Ovary (tissue), 9 donors: ENCODE results near the gene S100A5. TPM values are rescaled to one million over a fixed set of nuclear protein-coding genes. Genes with fewer than 3 reads are reported as not detected.

Source experiments
- DNase-seq, 5 donors: peaks; one replicate each; pipeline ENCODE4 v3.0.0-alpha.2; 2019 to 2020
- H3K27ac ChIP-seq, 2 donors: fragments of 200-600 bp; one replicate each; pipeline versions ENCODE4 v1.5.1 to v1.8.0; 2019 to 2022
- H3K27me3 ChIP-seq: fragments of 200-600 bp; one replicate; pipeline ENCODE4 v1.8.0; 2022
- H3K36me3 ChIP-seq: fragments of 200-600 bp; sonication (generic); one replicate; pipeline ENCODE4 v1.5.1; 2019
- H3K4me1 ChIP-seq: one replicate; pipeline ENCODE4 v1.8.1; 2013; ENCODE audit warnings: mild to moderate bottlenecking, moderate library complexity; ENCODE audit not compliant: insufficient read depth
- H3K4me3 ChIP-seq: fragments of 200-600 bp; sonication (generic); one replicate; pipeline ENCODE4 v1.5.1; 2017
- H3K9me3 ChIP-seq, 2 donors: fragments of 200-600 bp in 1 of 2; sonication (generic) in 1 of 2; one replicate each; pipeline versions ENCODE4 v1.5.1 to v1.8.1; 2013 to 2019; ENCODE audit warnings: mild to moderate bottlenecking in 1 of 2, moderate library complexity in 1 of 2
- EP300 ChIP-seq: sonication (generic); formaldehyde crosslinking; IDR thresholded peaks from one replicate; pipeline ENCODE4 v1.6.1; 2017; ENCODE audit warnings: antibody characterized with exemption
- POLR2A ChIP-seq: fragments of 450-650 bp; IDR thresholded peaks from one replicate; pipeline ENCODE4 v1.6.1; 2017; ENCODE audit warnings: antibody characterized with exemption, mild to moderate bottlenecking, moderate library complexity
- WGBS, 3 donors: extraction: QIAGEN DNeasy Blood & Tissue Kit in 1 of 3; methylation state at CpG; one replicate each; pipeline versions ENCODE4 v1.1.5 to v1.1.7; 2013 to 2017; 5-methylcytosine and 5-hydroxymethylcytosine counted together
- intact Hi-C, 4 donors: fragments of 100-400 bp; cut with DNase I; formaldehyde crosslinking; loops; one replicate each; pipeline versions ENCODE4 v1.11.0 to v1.15.1; 2022 to 2023
- polyA plus RNA-seq, 2 donors: library from polyadenylated mRNA; stranded (reverse); fragments of 200-250 nt in 1 of 2; fragments of 350-450 nt in 1 of 2; fragmentation: Illumina TruSeq in 1 of 2; extraction: RNeasy Lipid Tissue Mini Kit (QIAGEN cat#74804) in 1 of 2; gene quantifications; one replicate each; pipeline ENCODE4 v1.2.3, GENCODE V29; 2013 to 2014
- total RNA-seq, 7 donors: library from RNA; depleted of rRNA in 2 of 7; stranded (reverse); fragments of >200 nt in 2 of 7; fragmentation: NEBNext Ultra II Directional in 3 of 7; extraction: Animal tissue kit (Norgen Biotek cat#: 25700) in 3 of 7; gene quantifications; one replicate each; pipeline versions ENCODE4 v1.1.0 to v1.2.4, GENCODE V29; 2016 to 2023
- TF ChIP-seq, protein P1 (sequence below), 3 donors: fragments of 450-650 bp in 2 of 3; fragments of 200-600 bp in 1 of 3; IDR thresholded peaks; one replicate each; pipeline versions ENCODE4 v1.5.1 to v1.8.0; 2016 to 2022; ENCODE audit warnings: antibody characterized with exemption in 3 of 3, mild to moderate bottlenecking in 1 of 3
- donor health status: DM: no; HTN: no; CAD: no; lungs with moderate emphysema.
- donor health status: DM: no; HTN: no; CAD: no.
- donor health status: Bipolar disorder and iron deficiency.
- donor health status: DM: yes; HTN: yes; CAD: no.
- donor health status: DM: no; HTN: no; CAD: no.
- donor health status: DM: yes; HTN: yes; CAD: no.

S100A5 gene
- total and polyA plus RNA-seq, 9 donors, result not detected

DNA sequence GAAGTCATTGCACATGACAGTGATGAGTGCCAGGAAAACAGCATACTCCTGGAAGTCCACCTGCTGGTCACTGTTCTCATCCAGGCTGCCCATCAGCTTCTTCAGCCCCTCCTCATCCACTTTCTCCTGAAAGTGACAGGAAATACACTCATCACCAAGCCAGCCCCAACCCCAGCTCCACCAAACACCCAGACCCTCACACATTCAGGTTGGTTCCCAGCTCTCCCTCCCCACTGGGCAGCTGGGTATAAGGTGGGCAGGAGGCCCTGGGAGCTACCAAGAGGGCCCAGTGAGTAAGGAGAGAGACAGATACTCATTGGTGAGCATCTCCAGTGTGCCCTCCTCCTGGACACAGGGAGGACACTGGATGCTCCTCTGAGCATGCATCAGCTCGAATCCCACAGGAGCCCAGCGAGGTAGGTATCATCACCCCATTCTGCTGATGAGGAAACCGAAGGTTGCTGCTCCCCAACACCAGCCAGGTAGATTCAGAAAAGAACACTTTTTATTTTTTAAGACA is 20.8 kb upstream of the S100A5 start:
- DNase-seq, result no peak
- H3K27ac ChIP-seq, result peak overlapping the region in 1 of 2 donors; percentile 27
- no peaks in the 10 kb centered on the region for H3K27me3 ChIP-seq
- H3K36me3 ChIP-seq, result no peaks in the 10 kb centered on the region
- H3K9me3 ChIP-seq, result no peaks in the 10 kb centered on the region
- H3K4me1 ChIP-seq, result peaks cover 16% of the 10 kb centered on the region
- intact Hi-C loops, result loop anchor here in 1 of 4 donors (5.0 to 10.0 kb wide), 2 partner anchors 49 to 207 kb away; partner anchors contain the start of gene S100A9
- no peak overlapping the region for H3K4me3 ChIP-seq
- WGBS, 3 donors, result 96 to 100% (median 96%) methylated on average over 3 of the region's 3 CpGs
- no peak for TF ChIP-seq POLR2A
- TF ChIP-seq EP300, result no peak
- TF ChIP-seq, protein P1, sequence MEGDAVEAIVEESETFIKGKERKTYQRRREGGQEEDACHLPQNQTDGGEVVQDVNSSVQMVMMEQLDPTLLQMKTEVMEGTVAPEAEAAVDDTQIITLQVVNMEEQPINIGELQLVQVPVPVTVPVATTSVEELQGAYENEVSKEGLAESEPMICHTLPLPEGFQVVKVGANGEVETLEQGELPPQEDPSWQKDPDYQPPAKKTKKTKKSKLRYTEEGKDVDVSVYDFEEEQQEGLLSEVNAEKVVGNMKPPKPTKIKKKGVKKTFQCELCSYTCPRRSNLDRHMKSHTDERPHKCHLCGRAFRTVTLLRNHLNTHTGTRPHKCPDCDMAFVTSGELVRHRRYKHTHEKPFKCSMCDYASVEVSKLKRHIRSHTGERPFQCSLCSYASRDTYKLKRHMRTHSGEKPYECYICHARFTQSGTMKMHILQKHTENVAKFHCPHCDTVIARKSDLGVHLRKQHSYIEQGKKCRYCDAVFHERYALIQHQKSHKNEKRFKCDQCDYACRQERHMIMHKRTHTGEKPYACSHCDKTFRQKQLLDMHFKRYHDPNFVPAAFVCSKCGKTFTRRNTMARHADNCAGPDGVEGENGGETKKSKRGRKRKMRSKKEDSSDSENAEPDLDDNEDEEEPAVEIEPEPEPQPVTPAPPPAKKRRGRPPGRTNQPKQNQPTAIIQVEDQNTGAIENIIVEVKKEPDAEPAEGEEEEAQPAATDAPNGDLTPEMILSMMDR (IDR thresholded peaks at IDR 0.05), result no peak

DNA sequence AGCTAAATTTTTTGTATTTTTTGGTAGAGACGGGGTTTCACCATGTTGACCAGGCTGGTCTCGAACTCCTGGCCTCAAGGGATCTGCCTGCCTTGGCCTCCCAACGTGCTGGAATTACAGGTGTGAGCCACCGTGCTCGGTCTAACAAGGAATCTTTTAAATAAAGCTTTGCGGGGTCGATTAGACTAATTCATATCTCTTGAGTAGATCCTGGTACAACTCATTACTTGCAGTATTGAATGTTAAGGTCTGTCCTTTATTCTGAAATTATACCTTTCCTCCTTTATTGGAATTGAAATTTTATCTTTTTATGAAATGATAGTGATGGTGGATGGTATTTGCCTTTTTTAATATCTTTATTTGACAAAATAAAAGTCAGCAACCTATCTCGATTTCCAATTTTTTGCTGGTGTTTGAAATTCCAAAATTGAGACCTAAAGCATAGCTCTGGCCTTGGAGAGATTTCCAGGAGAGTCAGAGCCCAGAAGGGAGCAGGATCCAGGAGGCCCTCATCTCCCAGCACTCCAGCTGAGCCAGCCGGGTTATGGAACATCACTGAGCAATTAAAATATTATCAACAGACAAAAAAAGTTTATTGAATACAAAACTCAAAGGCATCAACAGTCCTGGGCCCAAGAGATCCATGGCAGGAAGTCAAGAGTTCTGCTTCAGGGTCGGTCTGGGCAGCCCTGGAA is 20.2 kb upstream of the S100A5 start:
- H3K4me3 ChIP-seq, result no peak overlapping the region
- peak in 1 of 5 donors; percentile 38 for DNase-seq
- H3K9me3 ChIP-seq, result no peaks in the 10 kb centered on the region
- no peaks in the 10 kb centered on the region for H3K27me3 ChIP-seq
- peak overlapping the region in 1 of 2 donors; percentile 27 for H3K27ac ChIP-seq
- TF ChIP-seq, protein P1 (IDR thresholded peaks at IDR 0.05), result no peak
- TF ChIP-seq EP300 (no peak), POLR2A (no peak)
- intact Hi-C loops, result loop anchor here in 1 of 4 donors (5.0 to 10.0 kb wide), 2 partner anchors 49 to 206 kb away; partner anchors contain the start of gene S100A9
- H3K4me1 ChIP-seq, result peaks cover 11% of the 10 kb centered on the region
- WGBS, 3 donors, result 56 to 70% (median 67%) methylated on average over 10 of the region's 10 CpGs
- H3K36me3 ChIP-seq, result no peaks in the 10 kb centered on the region

DNA sequence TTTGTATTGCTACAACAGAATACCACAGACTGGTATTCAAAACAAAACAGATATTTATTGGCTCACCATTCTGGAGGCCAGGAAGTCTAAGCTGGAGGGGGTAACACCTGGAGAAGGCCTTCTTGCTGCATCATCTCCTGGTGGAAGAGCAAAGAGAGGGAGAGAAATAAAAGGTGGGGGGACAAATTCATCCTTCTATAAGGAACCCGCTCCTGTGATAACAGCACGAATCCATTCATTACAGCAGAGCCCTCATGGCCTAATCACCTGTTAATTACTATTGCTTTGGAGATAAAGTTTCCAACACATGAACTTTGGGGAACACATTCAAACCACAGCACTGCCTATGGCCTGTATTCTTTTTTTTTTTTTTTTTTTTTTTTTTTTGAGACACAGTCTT is 19.5 kb upstream of the S100A5 start:
- intact Hi-C loops, result loop anchor here in 1 of 4 donors (5.0 to 10.0 kb wide), 2 partner anchors 48 to 205 kb away; partner anchors contain the start of gene S100A9
- 93 to 97% (median 94%) methylated on average over 2 of the region's 2 CpGs for WGBS, 3 donors

DNA sequence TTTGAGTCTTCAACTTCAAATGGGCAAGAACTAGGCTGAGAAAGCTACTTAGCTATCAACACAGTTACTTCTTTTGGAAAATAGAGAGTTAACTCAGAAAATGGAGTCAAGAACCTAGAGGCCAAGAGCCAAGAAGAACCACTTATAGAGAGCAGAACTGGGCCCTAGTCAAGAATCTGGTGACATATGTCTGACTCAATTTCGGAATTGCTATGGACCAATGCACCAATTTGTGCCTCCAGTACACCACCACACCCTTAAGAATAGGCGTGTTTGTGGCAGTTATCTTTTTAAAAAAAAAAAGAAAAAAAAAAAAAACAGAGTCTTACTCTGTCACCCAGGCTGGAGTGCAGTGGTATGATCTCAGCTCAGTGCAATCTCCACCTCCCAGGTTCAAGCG is 17.1 kb upstream of the S100A5 start:
- DNase-seq, result no peak
- TF ChIP-seq POLR2A (no peak), EP300 (no peak)
- TF ChIP-seq, protein P1 (IDR thresholded peaks at IDR 0.05), result no peak
- no peak overlapping the region for H3K4me3 ChIP-seq
- no peaks in the 10 kb centered on the region for H3K9me3 ChIP-seq
- no peaks in the 10 kb centered on the region for H3K27me3 ChIP-seq
- peaks cover 15% of the 10 kb centered on the region for H3K4me1 ChIP-seq
- H3K36me3 ChIP-seq, result no peaks in the 10 kb centered on the region
- intact Hi-C loops, result loop anchor here in 1 of 4 donors (10.0 kb wide), 1 partner anchor 407 kb away; the partner anchor contains the start of genes CREB3L4 and SLC39A1
- WGBS, 3 donors, result 92 to 96% (median 93%) methylated on average over 3 of the region's 3 CpGs
- no peak overlapping the region for H3K27ac ChIP-seq

More for the DNA sequence above, 19.5 kb upstream of the S100A5 start:
- TF ChIP-seq, protein P1 (IDR thresholded peaks at IDR 0.05), result no peak
- TF ChIP-seq EP300 (no peak), POLR2A (no peak)
- Histone ChIP-seq H3K9me3 (no peaks in the 10 kb centered on the region), H3K4me1 (peaks cover 4% of the 10 kb centered on the region), H3K27ac (no peak overlapping the region), H3K4me3 (no peak overlapping the region), H3K27me3 (no peaks in the 10 kb centered on the region), H3K36me3 (no peaks in the 10 kb centered on the region)
- DNase-seq, result no peak
